HepG2 (cell line): ENCODE measurements around the gene XPO5. TPM values are rescaled to one million over a fixed set of nuclear protein-coding genes. Genes with fewer than 3 reads are reported as not detected.

ENCODE experiments used
- BORCS8-MEF2B ChIP-seq: sonication (generic); formaldehyde crosslinking; IDR thresholded peaks from 2 replicates; pipeline ENCODE4 v1.8.0; 2022; ENCODE audit warnings: mild to moderate bottlenecking, missing genetic modification reagents
- HNF4A ChIP-seq: sonication (generic); formaldehyde crosslinking; IDR thresholded peaks from 2 replicates; pipeline ENCODE4 v1.4.0; 2020; ENCODE audit warnings: missing genetic modification reagents
- MATR3 ChIP-seq: sonication (generic); formaldehyde crosslinking; IDR thresholded peaks from 2 replicates; pipeline ENCODE4 v1.4.0; 2020; ENCODE audit warnings: missing genetic modification reagents
- MEIS1 ChIP-seq: sonication (generic); formaldehyde crosslinking; IDR thresholded peaks from 2 replicates; pipeline ENCODE4 v1.9.0; 2021; ENCODE audit warnings: mild to moderate bottlenecking, missing genetic modification reagents, moderate library complexity, borderline replicate concordance
- NR2F1 ChIP-seq, 2 experiments: fragments of 450-650 bp in 1 of 2; formaldehyde crosslinking in 1 of 2; IDR thresholded peaks; 2 replicates each; pipeline versions ENCODE4 v1.5.0 to v1.6.1; 2016 to 2020; ENCODE audit warnings: mild to moderate bottlenecking in 1 of 2, missing compliant biosample characterization in 1 of 2, missing genetic modification reagents in 1 of 2, moderate library complexity in 1 of 2
- PHF8 ChIP-seq: sonication (generic); formaldehyde crosslinking; IDR thresholded peaks from 2 replicates; pipeline ENCODE4 v1.5.0; 2020; ENCODE audit warnings: missing genetic modification reagents
- RAD21 ChIP-seq: fragments of 450-650 bp; formaldehyde crosslinking; IDR thresholded peaks from 2 replicates; pipeline ENCODE4 v1.5.0; 2020; ENCODE audit warnings: mild to moderate bottlenecking
- TBP ChIP-seq: sonication (generic); formaldehyde crosslinking; IDR thresholded peaks from 2 replicates; pipeline ENCODE4 v1.5.0; 2020; ENCODE audit warnings: missing genetic modification reagents
- TMF1 ChIP-seq: sonication (generic); formaldehyde crosslinking; IDR thresholded peaks from 2 replicates; pipeline ENCODE4 v1.8.1; 2022; ENCODE audit warnings: low read depth, missing genetic modification reagents
- ZBTB7B ChIP-seq: sonication (generic); formaldehyde crosslinking; IDR thresholded peaks from 2 replicates; pipeline ENCODE4 v1.4.0; 2020; ENCODE audit warnings: missing genetic modification reagents
- ZC3H13 ChIP-seq: sonication (generic); formaldehyde crosslinking; IDR thresholded peaks from 2 replicates; pipeline ENCODE4 v1.8.1; 2023; ENCODE audit warnings: mild to moderate bottlenecking, missing genetic modification reagents, moderate library complexity
- ZEB1 ChIP-seq: IDR thresholded peaks from 2 replicates; pipeline ENCODE4 v1.6.1; 2012; ENCODE audit warnings: mild to moderate bottlenecking, low read depth, inconsistent platforms; ENCODE audit not compliant: insufficient replicate concordance
- ZNF180 ChIP-seq: sonication (generic); formaldehyde crosslinking; IDR thresholded peaks from 2 replicates; pipeline ENCODE4 v1.4.0; 2020; ENCODE audit warnings: low read depth, missing genetic modification reagents, borderline replicate concordance
- ZNF329 ChIP-seq: sonication (generic); formaldehyde crosslinking; IDR thresholded peaks from 2 replicates; pipeline ENCODE4 v1.9.0; 2021; ENCODE audit warnings: low read depth, mild to moderate bottlenecking, missing genetic modification reagents
- ZNF331 ChIP-seq: sonication (generic); formaldehyde crosslinking; IDR thresholded peaks from 2 replicates; pipeline ENCODE4 v1.4.0; 2020; ENCODE audit warnings: missing genetic modification reagents
- ZNF350 ChIP-seq: sonication (generic); formaldehyde crosslinking; IDR thresholded peaks from 2 replicates; pipeline ENCODE4 v1.4.0; 2020; ENCODE audit warnings: mild to moderate bottlenecking, low read depth, missing genetic modification reagents, borderline replicate concordance
- ZNF7 ChIP-seq: IDR thresholded peaks from 2 replicates; pipeline ENCODE4 v1.6.1; 2016; ENCODE audit warnings: missing biosample characterization, missing genetic modification reagents
- ZSCAN22 ChIP-seq: sonication (generic); formaldehyde crosslinking; IDR thresholded peaks from 2 replicates; pipeline ENCODE4 v1.4.0; 2020; ENCODE audit warnings: mild to moderate bottlenecking, missing genetic modification reagents
- ZSCAN9 ChIP-seq: IDR thresholded peaks from 2 replicates; pipeline ENCODE4 v1.6.1; 2016; ENCODE audit warnings: borderline replicate concordance
- polyA plus RNA-seq, 8 experiments: library from polyadenylated mRNA; depleted of rRNA in 3 of 8; stranded (reverse) in 7 of 8; unstranded in 1 of 8; fragments of >200 nt; fragmentation: Illumina TruSeq in 4 of 8; extraction: Trizol in 4 of 8; gene quantifications; 2 replicates each; pipeline versions ENCODE4 v1.2.1 to v1.2.3, GENCODE V29; 2011 to 2016; ENCODE audit warnings: low read depth in 4 of 8, missing spikeins in 1 of 8, mixed read lengths in 1 of 8; ENCODE audit not compliant: insufficient read depth in 1 of 8
- total RNA-seq, 5 experiments: library from RNA; depleted of rRNA; stranded (reverse); fragments of >200 nt; fragmentation: Illumina TruSeq; extraction: Trizol; gene quantifications; 2 replicates each; pipeline ENCODE4 v1.2.3, GENCODE V29; 2016; ENCODE audit warnings: low read depth in 1 of 5
- TF ChIP-seq, protein P1 (sequence below): sonication (generic); formaldehyde crosslinking; IDR thresholded peaks from 2 replicates; pipeline ENCODE4 v1.5.1; 2020; ENCODE audit warnings: mild to moderate bottlenecking, missing genetic modification reagents, moderate library complexity
- TF ChIP-seq, protein P2 (sequence below): sonication (generic); formaldehyde crosslinking; IDR thresholded peaks from 2 replicates; pipeline ENCODE4 v1.4.0; 2020; ENCODE audit warnings: mild to moderate bottlenecking, missing genetic modification reagents, borderline replicate concordance

The XPO5 gene
- total and polyA plus RNA-seq, 2 of the 13 experiments (the other 11 are each of a cell fraction or from before 2014, with no cell fraction given): 52.2 to 68.0 TPM

- TF ChIP-seq PHF8 (CRISPR knock-in tag) (no peak; the same call in 1 of the 2 replicates), ZC3H13 (0 out of 2 replicates have a peak, but pooled peaks have one; percentile 53), ZBTB7B (CRISPR knock-in tag) (peak; percentile 40; the same call in 1 of the 2 replicates), HNF4A (CRISPR knock-in tag) (no peak), ZNF350 (CRISPR knock-in tag) (peak; percentile 51; the same call in 1 of the 2 replicates), ZSCAN9 (CRISPR knock-in tag) (no peak), NR2F1 (CRISPR knock-in tag; IDR thresholded peaks at IDR 0.05) (peak in 1 of 2 experiments; percentile 24; a peak in 1 of 4 replicates), TBP (CRISPR knock-in tag) (no peak), ZSCAN22 (CRISPR knock-in tag) (no peak), RAD21 (CRISPR knock-in tag) (peak; percentile 92), ZEB1 (peak; percentile 62), BORCS8-MEF2B (CRISPR knock-in tag) (0 out of 2 replicates have a peak, but pooled peaks have one; percentile 10), ZNF7 (CRISPR knock-in tag) (no peak), ZNF329 (no peak), MEIS1 (CRISPR knock-in tag) (no peak), MATR3 (no peak), ZNF180 (CRISPR knock-in tag) (no peak), TMF1 (CRISPR knock-in tag) (no peak), ZNF331 (CRISPR knock-in tag) (peak; percentile 23; the same call in 1 of the 2 replicates)
- TF ChIP-seq, protein P1, sequence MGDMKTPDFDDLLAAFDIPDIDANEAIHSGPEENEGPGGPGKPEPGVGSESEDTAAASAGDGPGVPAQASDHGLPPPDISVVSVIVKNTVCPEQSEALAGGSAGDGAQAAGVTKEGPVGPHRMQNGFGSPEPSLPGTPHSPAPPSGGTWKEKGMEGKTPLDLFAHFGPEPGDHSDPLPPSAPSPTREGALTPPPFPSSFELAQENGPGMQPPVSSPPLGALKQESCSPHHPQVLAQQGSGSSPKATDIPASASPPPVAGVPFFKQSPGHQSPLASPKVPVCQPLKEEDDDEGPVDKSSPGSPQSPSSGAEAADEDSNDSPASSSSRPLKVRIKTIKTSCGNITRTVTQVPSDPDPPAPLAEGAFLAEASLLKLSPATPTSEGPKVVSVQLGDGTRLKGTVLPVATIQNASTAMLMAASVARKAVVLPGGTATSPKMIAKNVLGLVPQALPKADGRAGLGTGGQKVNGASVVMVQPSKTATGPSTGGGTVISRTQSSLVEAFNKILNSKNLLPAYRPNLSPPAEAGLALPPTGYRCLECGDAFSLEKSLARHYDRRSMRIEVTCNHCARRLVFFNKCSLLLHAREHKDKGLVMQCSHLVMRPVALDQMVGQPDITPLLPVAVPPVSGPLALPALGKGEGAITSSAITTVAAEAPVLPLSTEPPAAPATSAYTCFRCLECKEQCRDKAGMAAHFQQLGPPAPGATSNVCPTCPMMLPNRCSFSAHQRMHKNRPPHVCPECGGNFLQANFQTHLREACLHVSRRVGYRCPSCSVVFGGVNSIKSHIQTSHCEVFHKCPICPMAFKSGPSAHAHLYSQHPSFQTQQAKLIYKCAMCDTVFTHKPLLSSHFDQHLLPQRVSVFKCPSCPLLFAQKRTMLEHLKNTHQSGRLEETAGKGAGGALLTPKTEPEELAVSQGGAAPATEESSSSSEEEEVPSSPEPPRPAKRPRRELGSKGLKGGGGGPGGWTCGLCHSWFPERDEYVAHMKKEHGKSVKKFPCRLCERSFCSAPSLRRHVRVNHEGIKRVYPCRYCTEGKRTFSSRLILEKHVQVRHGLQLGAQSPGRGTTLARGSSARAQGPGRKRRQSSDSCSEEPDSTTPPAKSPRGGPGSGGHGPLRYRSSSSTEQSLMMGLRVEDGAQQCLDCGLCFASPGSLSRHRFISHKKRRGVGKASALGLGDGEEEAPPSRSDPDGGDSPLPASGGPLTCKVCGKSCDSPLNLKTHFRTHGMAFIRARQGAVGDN (CRISPR knock-in tag): peak; percentile 38; the same call in 1 of the 2 replicates
- TF ChIP-seq, protein P2, sequence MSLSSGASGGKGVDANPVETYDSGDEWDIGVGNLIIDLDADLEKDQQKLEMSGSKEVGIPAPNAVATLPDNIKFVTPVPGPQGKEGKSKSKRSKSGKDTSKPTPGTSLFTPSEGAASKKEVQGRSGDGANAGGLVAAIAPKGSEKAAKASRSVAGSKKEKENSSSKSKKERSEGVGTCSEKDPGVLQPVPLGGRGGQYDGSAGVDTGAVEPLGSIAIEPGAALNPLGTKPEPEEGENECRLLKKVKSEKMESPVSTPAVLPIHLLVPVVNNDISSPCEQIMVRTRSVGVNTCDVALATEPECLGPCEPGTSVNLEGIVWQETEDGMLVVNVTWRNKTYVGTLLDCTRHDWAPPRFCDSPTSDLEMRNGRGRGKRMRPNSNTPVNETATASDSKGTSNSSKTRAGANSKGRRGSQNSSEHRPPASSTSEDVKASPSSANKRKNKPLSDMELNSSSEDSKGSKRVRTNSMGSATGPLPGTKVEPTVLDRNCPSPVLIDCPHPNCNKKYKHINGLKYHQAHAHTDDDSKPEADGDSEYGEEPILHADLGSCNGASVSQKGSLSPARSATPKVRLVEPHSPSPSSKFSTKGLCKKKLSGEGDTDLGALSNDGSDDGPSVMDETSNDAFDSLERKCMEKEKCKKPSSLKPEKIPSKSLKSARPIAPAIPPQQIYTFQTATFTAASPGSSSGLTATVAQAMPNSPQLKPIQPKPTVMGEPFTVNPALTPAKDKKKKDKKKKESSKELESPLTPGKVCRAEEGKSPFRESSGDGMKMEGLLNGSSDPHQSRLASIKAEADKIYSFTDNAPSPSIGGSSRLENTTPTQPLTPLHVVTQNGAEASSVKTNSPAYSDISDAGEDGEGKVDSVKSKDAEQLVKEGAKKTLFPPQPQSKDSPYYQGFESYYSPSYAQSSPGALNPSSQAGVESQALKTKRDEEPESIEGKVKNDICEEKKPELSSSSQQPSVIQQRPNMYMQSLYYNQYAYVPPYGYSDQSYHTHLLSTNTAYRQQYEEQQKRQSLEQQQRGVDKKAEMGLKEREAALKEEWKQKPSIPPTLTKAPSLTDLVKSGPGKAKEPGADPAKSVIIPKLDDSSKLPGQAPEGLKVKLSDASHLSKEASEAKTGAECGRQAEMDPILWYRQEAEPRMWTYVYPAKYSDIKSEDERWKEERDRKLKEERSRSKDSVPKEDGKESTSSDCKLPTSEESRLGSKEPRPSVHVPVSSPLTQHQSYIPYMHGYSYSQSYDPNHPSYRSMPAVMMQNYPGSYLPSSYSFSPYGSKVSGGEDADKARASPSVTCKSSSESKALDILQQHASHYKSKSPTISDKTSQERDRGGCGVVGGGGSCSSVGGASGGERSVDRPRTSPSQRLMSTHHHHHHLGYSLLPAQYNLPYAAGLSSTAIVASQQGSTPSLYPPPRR (CRISPR knock-in tag): no peak
These were observed 69.0 kb downstream of the XPO5 start (continued) for GRCh38 chr6:43506667-43507471.
